Non-pigmented ciliary epithelial cell (primary cell): ENCODE results near the gene AXIN1.
"Not testable (repeated sequence)": the region's sequence is repeated elsewhere in the genome, so short reads cannot be mapped to it uniquely, and the experiment has no call there.

Experiments used
- DNase-seq: peaks from one replicate; pipeline ENCODE4 v3.0.0-alpha.2; 2010; ENCODE audit warnings: low read depth

Gene AXIN1

GRCh38 chr16:266258-267164, 86.0 kb downstream of the AXIN1 start:
- no peak for DNase-seq

GRCh38 chr16:265711-266110, 86.8 kb downstream of the AXIN1 start:
- no peak for DNase-seq

- no peak for DNase-seq
Measured at GRCh38 chr16:265002-265529, 87.5 kb downstream of the AXIN1 start.

GRCh38 chr16:264440-264951, 88.0 kb downstream of the AXIN1 start:
- no peak for DNase-seq

- DNase-seq, result no peak
Measured at GRCh38 chr16:263944-264343, 88.6 kb downstream of the AXIN1 start.

- no peak for DNase-seq
Measured at GRCh38 chr16:263182-263774, 89.2 kb downstream of the AXIN1 start.

GRCh38 chr16:262121-262745, 90.3 kb downstream of the AXIN1 start:
- no peak for DNase-seq

- DNase-seq, result no peak
Measured at GRCh38 chr16:261031-261691, 91.4 kb downstream of the AXIN1 start.

- no peak for DNase-seq
Measured at GRCh38 chr16:260326-260725, 92.2 kb downstream of the AXIN1 start.

- no peak for DNase-seq
Measured at GRCh38 chr16:259814-260253, 92.7 kb downstream of the AXIN1 start.

GRCh38 chr16:259226-259625, 93.3 kb downstream of the AXIN1 start:
- no peak for DNase-seq

- not testable (repeated sequence) for DNase-seq
Measured at GRCh38 chr16:258091-258490, 94.4 kb downstream of the AXIN1 start.

GRCh38 chr16:255183-255582, 97.3 kb downstream of the AXIN1 start:
- DNase-seq, result no peak

GRCh38 chr16:254461-254860, 98.1 kb downstream of the AXIN1 start:
- DNase-seq, result no peak

GRCh38 chr16:253833-254232, 98.7 kb downstream of the AXIN1 start:
- no peak for DNase-seq

- no peak for DNase-seq
Measured at GRCh38 chr16:252366-253337, 99.9 kb downstream of the AXIN1 start.

GRCh38 chr16:249431-249830, 103.1 kb downstream of the AXIN1 start:
- DNase-seq, result no peak

GRCh38 chr16:247027-247426, 105.5 kb downstream of the AXIN1 start:
- DNase-seq, result no peak

GRCh38 chr16:245105-245504, 107.4 kb downstream of the AXIN1 start:
- no peak for DNase-seq

- no peak for DNase-seq
Measured at GRCh38 chr16:243348-243747, 109.2 kb downstream of the AXIN1 start.

- no peak for DNase-seq
Measured at GRCh38 chr16:242281-242680, 110.2 kb downstream of the AXIN1 start.
